Ramos (cell line): ENCODE data around the gene P2RX1.

Experiments used
- in situ Hi-C: fragments of 300-500 bp; cut with MboI; formaldehyde crosslinking; loops from one replicate; pipeline ENCODE4 v1.14.3; 2022; ENCODE audit warnings: low sequenced_read_pairs; ENCODE audit not compliant: unreplicated experiment

The P2RX1 gene

GRCh38 chr17:3927628-3928340, 11.5 kb upstream of the P2RX1 start:
- in situ Hi-C loops = no loop called here

- in situ Hi-C loops = no loop called here
Measured at GRCh38 chr17:3926860-3927627, 10.8 kb upstream of the P2RX1 start.

- in situ Hi-C loops = no loop called here
Measured at GRCh38 chr17:3925684-3926485, 9.6 kb upstream of the P2RX1 start.

GRCh38 chr17:3924512-3925350, 8.5 kb upstream of the P2RX1 start:
- in situ Hi-C loops = no loop called here

- in situ Hi-C loops = no loop called here
Measured at GRCh38 chr17:3923466-3924190, 7.4 kb upstream of the P2RX1 start.

- in situ Hi-C loops = no loop called here
Measured at GRCh38 chr17:3922765-3923164, 6.5 kb upstream of the P2RX1 start.

- in situ Hi-C loops = no loop called here
Measured at GRCh38 chr17:3921502-3922319, 5.4 kb upstream of the P2RX1 start.

GRCh38 chr17:3921006-3921405, 4.7 kb upstream of the P2RX1 start:
- in situ Hi-C loops = no loop called here

GRCh38 chr17:3919123-3919624, 2.9 kb upstream of the P2RX1 start:
- in situ Hi-C loops = no loop called here

GRCh38 chr17:3918372-3919122, 2.3 kb upstream of the P2RX1 start:
- in situ Hi-C loops = no loop called here

- in situ Hi-C loops = no loop called here
Measured at GRCh38 chr17:3917391-3917931, 1.2 kb upstream of the P2RX1 start.

- in situ Hi-C loops = no loop called here
Measured at GRCh38 chr17:3916825-3917224, 560 bp upstream of the P2RX1 start.

GRCh38 chr17:3915581-3915994, 677 bp downstream of the P2RX1 start:
- in situ Hi-C loops = no loop called here

- in situ Hi-C loops = loop anchor here (5.0 kb wide), 1 partner anchor 93 kb away; no protein-coding TSS in a partner anchor
Measured at GRCh38 chr17:3914312-3914670, 2.0 kb downstream of the P2RX1 start.

GRCh38 chr17:3913531-3914311, 2.5 kb downstream of the P2RX1 start:
- in situ Hi-C loops = loop anchor here (5.0 kb wide), 1 partner anchor 94 kb away; no protein-coding TSS in a partner anchor

GRCh38 chr17:3912827-3913226, 3.4 kb downstream of the P2RX1 start:
- in situ Hi-C loops = loop anchor here (5.0 kb wide), 1 partner anchor 94 kb away; no protein-coding TSS in a partner anchor
